LNCaP clone FGC (cell line): ENCODE data around the gene ABCA3.

ENCODE experiments used
- DNase-seq: peaks from one replicate; pipeline ENCODE4 v3.0.0-alpha.2; 2011; ENCODE audit warnings: low read depth
- H3K4me3 ChIP-seq: 2 replicates; pipeline ENCODE4 v1.5.1; 2011; ENCODE audit warnings: mild to moderate bottlenecking, low read depth, low read length, control low read depth
- CTCF ChIP-seq: IDR thresholded peaks from 2 replicates; pipeline ENCODE4 v1.5.1; 2012; ENCODE audit warnings: mild to moderate bottlenecking; ENCODE audit not compliant: control insufficient read depth, insufficient read depth; ENCODE audit errors: extremely low read depth

Gene ABCA3

GRCh38 chr16:2319606-2320005, 20.9 kb downstream of the ABCA3 start:
- H3K4me3 ChIP-seq = no peak overlapping the region
- no peak for DNase-seq
- TF ChIP-seq CTCF = no peak

- DNase-seq = no peak
- no peak overlapping the region for H3K4me3 ChIP-seq
- no peak for TF ChIP-seq CTCF
Measured at GRCh38 chr16:2317231-2318020, 23.1 kb downstream of the ABCA3 start.

GRCh38 chr16:2308089-2308962, 32.2 kb downstream of the ABCA3 start:
- no peak overlapping the region for H3K4me3 ChIP-seq
- no peak for TF ChIP-seq CTCF
- no peak for DNase-seq

- no peak overlapping the region for H3K4me3 ChIP-seq
- DNase-seq = no peak
- no peak for TF ChIP-seq CTCF
Measured at GRCh38 chr16:2299915-2300192, 40.7 kb downstream of the ABCA3 start.

GRCh38 chr16:2299121-2299914, 41.2 kb downstream of the ABCA3 start:
- TF ChIP-seq CTCF = no peak
- no peak for DNase-seq
- H3K4me3 ChIP-seq = no peak overlapping the region

GRCh38 chr16:2298621-2299020, 41.9 kb downstream of the ABCA3 start:
- TF ChIP-seq CTCF = no peak
- DNase-seq = no peak
- no peak overlapping the region for H3K4me3 ChIP-seq
